ENCODE measurements around the gene BATF2.

BATF2 gene

DNA sequence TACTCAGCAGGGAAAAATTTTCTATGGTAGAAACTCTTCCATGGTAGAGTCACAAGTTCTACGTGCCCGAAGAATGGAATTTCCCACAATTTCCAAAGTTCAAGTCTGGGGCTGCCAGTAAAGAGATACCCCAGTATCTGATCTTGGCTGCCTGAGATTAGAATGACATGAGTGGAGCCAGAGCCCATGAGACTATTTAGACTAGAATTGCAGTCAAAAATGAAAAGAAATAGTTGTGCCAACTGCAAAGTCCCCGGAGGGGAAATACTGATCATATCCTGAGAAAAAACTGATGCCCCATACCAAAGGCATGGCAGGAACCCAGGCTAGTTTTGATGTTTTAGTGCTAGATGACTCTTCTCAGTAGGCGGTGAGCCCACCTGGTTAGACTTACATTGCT lies 36.1 kb downstream of the BATF2 start:
- no peak for DNase-seq

GRCh38 chr11:64959498-64959897 lies 37.3 kb downstream of the BATF2 start:
- DNase-seq = no peak

GRCh38 chr11:64954201-64954600 lies 42.6 kb downstream of the BATF2 start:
- DNase-seq = no peak

GRCh38 chr11:64951529-64951928 lies 45.2 kb downstream of the BATF2 start:
- DNase-seq = no peak

- no peak for DNase-seq
Measured at GRCh38 chr11:64947208-64947814, 49.5 kb downstream of the BATF2 start.

Measured in NCI-H1694 treated with DMSO at 0.1 percent for 48 hours (cell line).